ENCODE data around the gene VAPA. TPM values are rescaled to one million over a fixed set of nuclear protein-coding genes. Genes with fewer than 3 reads are reported as not detected.

The VAPA gene
- polyA plus RNA-seq, 1 of the 3 experiments (the other 2 are of a cell fraction), result 109 TPM

DNA sequence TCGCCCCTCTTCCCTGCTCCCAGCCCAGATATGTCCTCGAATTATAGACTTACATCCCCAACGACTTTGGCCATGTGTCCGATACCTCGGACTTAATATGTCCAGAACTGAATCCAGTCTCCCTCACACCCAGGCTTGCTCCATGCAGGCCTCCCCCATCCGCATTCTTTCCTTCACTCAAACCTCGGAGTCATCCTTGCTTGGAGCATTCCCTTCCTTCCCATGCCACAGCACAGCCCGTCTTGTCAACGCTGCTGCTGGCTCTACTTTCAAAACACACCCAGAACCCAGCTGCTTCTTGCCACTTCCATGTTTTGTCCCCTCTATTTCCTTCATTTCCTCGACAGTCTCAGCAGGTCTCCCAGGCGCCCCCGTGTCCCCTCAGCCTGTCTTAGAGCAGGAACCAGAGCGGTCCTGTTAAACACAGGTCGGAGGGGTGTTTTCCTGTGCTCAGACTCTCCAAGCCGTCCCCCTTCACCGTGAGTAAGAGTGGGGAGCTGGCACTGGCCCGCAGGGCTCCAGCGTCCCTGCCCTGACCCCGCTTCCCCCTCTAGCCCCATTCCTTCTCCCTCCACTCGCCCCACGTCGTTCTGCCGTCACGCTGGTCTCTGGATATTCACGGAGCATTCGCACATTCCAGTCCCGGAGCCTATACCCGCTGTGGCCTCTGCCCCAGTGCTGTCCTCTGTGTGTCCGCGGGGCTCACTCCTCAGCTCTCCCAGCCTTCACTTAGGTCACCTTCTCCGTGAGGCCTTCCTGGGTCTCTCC, 54.4 kb downstream of the VAPA start:
- no peak overlapping the region for H2AFZ ChIP-seq (ENCODE audit: low read depth)
- CTCF ChIA-PET, result interaction anchor here (9.0 kb wide), 1 partner anchor 550 kb away, joined by 210 read pairs; no protein-coding TSS in a partner anchor
- no peak for DNase-seq

DNA sequence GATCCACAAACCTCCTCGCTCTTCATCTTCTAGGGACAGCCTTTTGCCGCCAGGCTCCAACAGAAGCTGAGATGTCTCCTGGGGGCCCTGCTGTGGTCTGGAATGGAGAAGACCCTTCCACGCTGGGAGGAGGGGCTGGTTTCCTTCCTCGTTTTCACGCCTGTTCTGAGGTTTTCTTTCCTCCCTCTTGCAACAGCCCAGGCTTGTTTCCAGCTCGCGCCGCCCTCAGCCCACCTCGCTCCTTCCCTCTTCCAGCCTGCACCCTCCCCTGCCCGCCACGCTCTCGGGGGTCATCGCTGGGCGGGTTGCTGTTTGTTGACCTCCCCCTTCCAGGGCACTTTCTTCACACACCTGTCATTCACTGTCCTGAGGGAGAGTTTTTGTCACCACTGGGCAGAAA, 55.4 kb downstream of the VAPA start:
- Histone ChIP-seq H3K79me2 (ENCODE audit: insufficient read depth) (no peaks in the 10 kb centered on the region), H3K36me3 (replicated peaks in 1 of 2; ENCODE audit: control insufficient read depth in 1 of 2, insufficient read depth in 2 of 2, low read length in 1 of 2) (no peaks in the 10 kb centered on the region), H3K9me3 (no peaks in the 10 kb centered on the region), H3K4me1 (ENCODE audit: control insufficient read depth in 1 of 2, insufficient read depth in 2 of 2, low read depth in 1 of 2, low read length in 1 of 2) (peaks cover 0 to 3% of the 10 kb centered on the region in 2 experiments; a peak in 1 of 4 replicates), H3K27me3 (ENCODE audit: insufficient read depth) (no peaks in the 10 kb centered on the region), H2AFZ (ENCODE audit: low read depth) (no peak overlapping the region), H3K4me3 (ENCODE audit: low read depth in 2 of 2, low read length in 1 of 2) (no peak overlapping the region), H4K20me1 (ENCODE audit: insufficient read depth) (no peaks in the 10 kb centered on the region), H3K9ac (no peak overlapping the region), H3K9me2 (no peaks in the 10 kb centered on the region), H3K27ac (ENCODE audit: low read depth in 2 of 2, low read length in 1 of 2) (no peak overlapping the region), H3K4me2 (no peak overlapping the region), H3F3A (replicated peaks; ENCODE audit: insufficient read depth) (no peaks in the 10 kb centered on the region)
- no peak for DNase-seq
- CTCF ChIA-PET, result interaction anchor here (1.0 to 9.0 kb wide), 3 partner anchors 19 to 549 kb away, joined by 3 to 210 read pairs (median 12); no protein-coding TSS in a partner anchor
- TF ChIP-seq RXRA (IDR thresholded peaks at IDR 0.05; ENCODE audit: borderline replicate concordance, low read depth) (no peak), MEF2A (IDR thresholded peaks at IDR 0.05; ENCODE audit: borderline replicate concordance, low read depth) (no peak), RAD21 (IDR thresholded peaks at IDR 0.05; ENCODE audit: low read length) (no peak), EZH2phosphoT487 (IDR thresholded peaks at IDR 0.05; ENCODE audit: borderline replicate concordance, low read depth) (no peak), RCOR1 (IDR thresholded peaks at IDR 0.05; ENCODE audit: low read length) (no peak), NRF1 (IDR thresholded peaks at IDR 0.05; ENCODE audit: low read depth, low read length) (no peak)
- TF ChIP-seq, protein P1, sequence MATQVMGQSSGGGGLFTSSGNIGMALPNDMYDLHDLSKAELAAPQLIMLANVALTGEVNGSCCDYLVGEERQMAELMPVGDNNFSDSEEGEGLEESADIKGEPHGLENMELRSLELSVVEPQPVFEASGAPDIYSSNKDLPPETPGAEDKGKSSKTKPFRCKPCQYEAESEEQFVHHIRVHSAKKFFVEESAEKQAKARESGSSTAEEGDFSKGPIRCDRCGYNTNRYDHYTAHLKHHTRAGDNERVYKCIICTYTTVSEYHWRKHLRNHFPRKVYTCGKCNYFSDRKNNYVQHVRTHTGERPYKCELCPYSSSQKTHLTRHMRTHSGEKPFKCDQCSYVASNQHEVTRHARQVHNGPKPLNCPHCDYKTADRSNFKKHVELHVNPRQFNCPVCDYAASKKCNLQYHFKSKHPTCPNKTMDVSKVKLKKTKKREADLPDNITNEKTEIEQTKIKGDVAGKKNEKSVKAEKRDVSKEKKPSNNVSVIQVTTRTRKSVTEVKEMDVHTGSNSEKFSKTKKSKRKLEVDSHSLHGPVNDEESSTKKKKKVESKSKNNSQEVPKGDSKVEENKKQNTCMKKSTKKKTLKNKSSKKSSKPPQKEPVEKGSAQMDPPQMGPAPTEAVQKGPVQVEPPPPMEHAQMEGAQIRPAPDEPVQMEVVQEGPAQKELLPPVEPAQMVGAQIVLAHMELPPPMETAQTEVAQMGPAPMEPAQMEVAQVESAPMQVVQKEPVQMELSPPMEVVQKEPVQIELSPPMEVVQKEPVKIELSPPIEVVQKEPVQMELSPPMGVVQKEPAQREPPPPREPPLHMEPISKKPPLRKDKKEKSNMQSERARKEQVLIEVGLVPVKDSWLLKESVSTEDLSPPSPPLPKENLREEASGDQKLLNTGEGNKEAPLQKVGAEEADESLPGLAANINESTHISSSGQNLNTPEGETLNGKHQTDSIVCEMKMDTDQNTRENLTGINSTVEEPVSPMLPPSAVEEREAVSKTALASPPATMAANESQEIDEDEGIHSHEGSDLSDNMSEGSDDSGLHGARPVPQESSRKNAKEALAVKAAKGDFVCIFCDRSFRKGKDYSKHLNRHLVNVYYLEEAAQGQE (IDR thresholded peaks at IDR 0.05; ENCODE audit: low read depth, low read length), result no peak
- TF ChIP-seq, protein P2, sequence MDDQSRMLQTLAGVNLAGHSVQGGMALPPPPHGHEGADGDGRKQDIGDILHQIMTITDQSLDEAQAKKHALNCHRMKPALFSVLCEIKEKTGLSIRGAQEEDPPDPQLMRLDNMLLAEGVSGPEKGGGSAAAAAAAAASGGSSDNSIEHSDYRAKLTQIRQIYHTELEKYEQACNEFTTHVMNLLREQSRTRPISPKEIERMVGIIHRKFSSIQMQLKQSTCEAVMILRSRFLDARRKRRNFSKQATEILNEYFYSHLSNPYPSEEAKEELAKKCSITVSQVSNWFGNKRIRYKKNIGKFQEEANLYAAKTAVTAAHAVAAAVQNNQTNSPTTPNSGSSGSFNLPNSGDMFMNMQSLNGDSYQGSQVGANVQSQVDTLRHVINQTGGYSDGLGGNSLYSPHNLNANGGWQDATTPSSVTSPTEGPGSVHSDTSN (IDR thresholded peaks at IDR 0.05), result no peak
- 90% methylated on average over 14 of the region's 14 CpGs for WGBS (ENCODE audit: low lambda C conversion rate)
- POLR2A ChIA-PET, result no interaction called here

More for the DNA sequence above, 54.4 kb downstream of the VAPA start:
- no peaks in the 10 kb centered on the region for H3K9me3 ChIP-seq
- POLR2A ChIA-PET, result no interaction called here
- peaks cover 0 to 3% of the 10 kb centered on the region in 2 experiments; a peak in 1 of 4 replicates for H3K4me1 ChIP-seq (ENCODE audit: control insufficient read depth in 1 of 2, insufficient read depth in 2 of 2, low read depth in 1 of 2, low read length in 1 of 2)
- H4K20me1 ChIP-seq (ENCODE audit: insufficient read depth), result no peaks in the 10 kb centered on the region
- no peaks in the 10 kb centered on the region for H3K79me2 ChIP-seq (ENCODE audit: insufficient read depth)
- no peak overlapping the region for H3K9ac ChIP-seq
- WGBS (ENCODE audit: low lambda C conversion rate), result 86% methylated on average over 31 of the region's 31 CpGs
- no peak overlapping the region for H3K27ac ChIP-seq (ENCODE audit: low read depth in 2 of 2, low read length in 1 of 2)
- no peak for TF ChIP-seq YY1 (IDR thresholded peaks at IDR 0.05; ENCODE audit: low read depth)
- no peak for TF ChIP-seq GATA2 (CRISPR knock-in tag; IDR thresholded peaks at IDR 0.05)
- TF ChIP-seq NFIC (IDR thresholded peaks at IDR 0.05; ENCODE audit: borderline replicate concordance), result no peak
- TF ChIP-seq, protein P3, sequence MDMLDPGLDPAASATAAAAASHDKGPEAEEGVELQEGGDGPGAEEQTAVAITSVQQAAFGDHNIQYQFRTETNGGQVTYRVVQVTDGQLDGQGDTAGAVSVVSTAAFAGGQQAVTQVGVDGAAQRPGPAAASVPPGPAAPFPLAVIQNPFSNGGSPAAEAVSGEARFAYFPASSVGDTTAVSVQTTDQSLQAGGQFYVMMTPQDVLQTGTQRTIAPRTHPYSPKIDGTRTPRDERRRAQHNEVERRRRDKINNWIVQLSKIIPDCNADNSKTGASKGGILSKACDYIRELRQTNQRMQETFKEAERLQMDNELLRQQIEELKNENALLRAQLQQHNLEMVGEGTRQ (IDR thresholded peaks at IDR 0.05; ENCODE audit: borderline replicate concordance, low read depth, low read length), result no peak
- TF ChIP-seq RCOR1 (IDR thresholded peaks at IDR 0.05; ENCODE audit: low read length), result no peak
- TF ChIP-seq, protein P4, sequence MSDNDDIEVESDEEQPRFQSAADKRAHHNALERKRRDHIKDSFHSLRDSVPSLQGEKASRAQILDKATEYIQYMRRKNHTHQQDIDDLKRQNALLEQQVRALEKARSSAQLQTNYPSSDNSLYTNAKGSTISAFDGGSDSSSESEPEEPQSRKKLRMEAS (IDR thresholded peaks at IDR 0.05; ENCODE audit: low read depth), result no peak
- no peak for TF ChIP-seq EP300 (IDR thresholded peaks at IDR 0.05; ENCODE audit: borderline replicate concordance in 1 of 2, low read depth in 1 of 2, low read length in 1 of 2)
- TF ChIP-seq SMC3 (IDR thresholded peaks at IDR 0.05; ENCODE audit: low read depth, low read length), result no peak
- TF ChIP-seq JUND (IDR thresholded peaks at IDR 0.05), result no peak
- no peak for TF ChIP-seq SIN3A (IDR thresholded peaks at IDR 0.05; ENCODE audit: borderline replicate concordance, low read depth, low read length)
- TF ChIP-seq POLR2AphosphoS5 (IDR thresholded peaks at IDR 0.05; ENCODE audit: low read depth, low read length), result no peak
- TF ChIP-seq RXRA (IDR thresholded peaks at IDR 0.05; ENCODE audit: borderline replicate concordance, low read depth), result no peak
- no peaks in the 10 kb centered on the region for H3K36me3 ChIP-seq (replicated peaks in 1 of 2; ENCODE audit: control insufficient read depth in 1 of 2, insufficient read depth in 2 of 2, low read length in 1 of 2)
- no peaks in the 10 kb centered on the region for H3K9me2 ChIP-seq
- H3F3A ChIP-seq (replicated peaks; ENCODE audit: insufficient read depth), result no peaks in the 10 kb centered on the region
- no peak overlapping the region for H3K4me3 ChIP-seq (ENCODE audit: low read depth in 2 of 2, low read length in 1 of 2)
- H3K4me2 ChIP-seq, result no peak overlapping the region
- H3K27me3 ChIP-seq (ENCODE audit: insufficient read depth), result no peaks in the 10 kb centered on the region

All from SK-N-SH (cell line).